Eye (tissue), 1 donor: Measurements from ENCODE around the gene CCDC24.
A peak's percentile ranks its signal among the peaks of the same experiment; 100 is the strongest.

Experiments
- DNase-seq: peaks from one replicate; pipeline ENCODE4 v3.0.0-alpha.2; 2015

CCDC24 gene

GRCh38 chr1:43963890-43964289 is 27.5 kb upstream of the CCDC24 start:
- no peak for DNase-seq

DNA sequence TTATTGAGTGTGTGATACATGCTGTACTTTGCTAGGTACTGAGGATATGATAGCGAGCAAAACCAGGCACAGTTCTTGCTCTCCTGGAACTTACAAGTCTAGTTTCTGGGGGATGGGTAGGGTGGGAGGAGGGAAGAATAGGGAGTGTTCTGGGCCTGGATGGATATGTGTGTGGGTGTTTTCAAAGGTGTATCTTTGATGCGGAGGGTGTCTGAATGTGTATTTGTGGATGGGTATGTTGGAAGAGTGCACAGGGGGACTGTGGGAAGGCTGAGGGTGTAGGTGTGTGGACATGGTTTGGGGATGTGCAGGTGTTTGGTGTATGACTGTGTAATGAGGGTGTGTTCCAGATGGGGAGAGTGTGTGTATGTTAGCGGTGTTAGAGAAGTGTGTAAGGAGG is 26.1 kb upstream of the CCDC24 start:
- no peak for DNase-seq

DNA sequence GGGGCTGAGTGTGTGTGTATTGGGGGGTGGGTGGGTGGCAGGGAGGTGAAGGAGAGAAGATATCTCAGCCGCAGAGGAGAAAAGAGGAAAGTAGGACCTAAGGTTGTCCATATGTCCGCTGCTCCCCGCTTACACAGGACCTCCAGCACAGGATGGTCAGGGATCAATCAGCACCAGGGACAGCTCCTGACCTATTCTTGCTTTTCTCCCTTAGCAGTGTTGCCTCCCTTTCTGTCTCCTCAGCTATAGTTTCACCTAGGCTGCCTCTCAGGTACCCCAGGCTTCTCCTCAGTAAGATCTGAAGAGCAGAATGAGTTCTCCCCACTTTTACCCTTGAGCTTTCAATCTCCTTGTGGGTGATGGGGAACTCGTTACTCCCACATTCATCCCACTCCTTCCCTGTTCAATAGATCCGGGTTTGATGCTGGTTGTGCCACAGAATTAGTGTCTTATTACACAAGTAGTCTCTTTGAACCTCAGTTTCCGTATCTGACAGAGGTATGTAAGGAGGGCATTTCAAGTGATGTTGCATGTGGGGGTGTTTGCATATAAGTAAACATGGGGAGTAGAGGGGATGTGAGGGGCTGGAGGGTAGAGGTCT is 23.0 kb upstream of the CCDC24 start:
- DNase-seq: peak; percentile 65

GRCh38 chr1:43969416-43969745 is 22.0 kb upstream of the CCDC24 start:
- DNase-seq: no peak

GRCh38 chr1:43969746-43970466 is 21.5 kb upstream of the CCDC24 start, which contains the start of gene DPH2:
Gene DPH2 (plus strand): TSS chr1:43970010. CDS start chr1:43970176, 166 bp downstream.
- peak; percentile 98 for DNase-seq

- no peak for DNase-seq
These were observed 20.9 kb upstream of the CCDC24 start for GRCh38 chr1:43970502-43970901.

GRCh38 chr1:43970911-43971310 is 20.5 kb upstream of the CCDC24 start:
- no peak for DNase-seq

GRCh38 chr1:43971336-43971980 is 19.9 kb upstream of the CCDC24 start:
- no peak for DNase-seq

- no peak for DNase-seq
These were observed 17.4 kb upstream of the CCDC24 start for GRCh38 chr1:43973981-43974442.

DNA sequence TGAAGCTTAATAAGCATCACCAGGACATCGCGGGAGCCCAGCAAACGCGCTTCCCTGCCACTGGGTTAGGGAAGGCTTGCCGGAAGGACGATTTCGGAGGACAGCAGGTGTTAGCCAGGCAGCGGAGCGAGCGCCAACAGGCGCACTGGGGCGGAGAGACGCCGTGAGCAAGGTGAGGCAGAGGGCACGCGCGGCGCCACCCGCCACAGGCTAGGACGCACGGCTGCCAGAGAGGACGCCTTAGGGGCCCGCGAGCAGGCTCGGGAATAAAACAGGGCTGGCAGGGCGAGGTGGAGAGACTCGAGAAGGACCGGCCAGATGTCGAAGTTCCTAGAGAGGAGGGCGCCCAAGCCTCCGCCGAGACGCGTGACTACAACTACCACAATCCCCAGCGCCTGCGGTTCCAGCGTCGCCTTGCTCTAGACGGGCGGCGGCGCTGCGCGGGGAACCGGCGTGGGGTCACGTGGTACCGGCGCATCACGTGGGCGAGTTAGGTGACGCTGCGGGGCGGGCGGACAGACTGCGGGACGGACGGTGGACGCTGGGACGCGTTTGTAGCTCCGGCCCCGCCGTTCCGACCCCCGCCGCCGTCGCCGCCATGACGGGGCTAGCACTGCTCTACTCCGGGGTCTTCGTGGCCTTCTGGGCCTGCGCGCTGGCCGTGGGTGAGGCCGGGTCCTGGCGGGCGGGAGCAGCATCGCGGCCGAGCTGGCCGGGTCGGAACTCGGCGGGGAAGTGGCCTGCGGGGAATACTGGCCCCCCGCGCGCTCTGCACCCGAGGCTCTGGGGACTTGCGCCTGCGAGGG is 16.8 kb upstream of the CCDC24 start, which contains the start of gene ATP6V0B:
TSS of gene ATP6V0B (plus strand) at position 518 of the 806 bp plus-strand sequence. CDS start at position 599, 81 bp downstream.
- peak; percentile 97 for DNase-seq

- DNase-seq: peak; percentile 35
These were observed 16.0 kb upstream of the CCDC24 start for GRCh38 chr1:43975249-43975961.

DNA sequence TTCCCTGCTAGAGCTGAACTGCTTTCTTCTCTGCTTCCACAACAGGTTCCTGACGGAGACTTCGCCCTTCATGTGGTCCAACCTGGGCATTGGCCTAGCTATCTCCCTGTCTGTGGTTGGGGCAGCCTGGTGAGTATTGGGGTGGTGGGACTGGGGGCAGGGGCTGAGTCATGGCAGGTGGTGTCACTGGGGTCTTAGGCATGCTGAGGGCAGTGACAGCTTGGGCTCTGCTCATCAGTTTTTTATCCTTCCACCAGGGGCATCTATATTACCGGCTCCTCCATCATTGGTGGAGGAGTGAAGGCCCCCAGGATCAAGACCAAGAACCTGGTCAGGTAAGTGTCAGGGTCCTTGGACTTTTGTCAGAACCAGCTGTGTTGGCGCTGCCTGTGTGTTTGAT is 15.4 kb upstream of the CCDC24 start:
- no peak for DNase-seq

DNA sequence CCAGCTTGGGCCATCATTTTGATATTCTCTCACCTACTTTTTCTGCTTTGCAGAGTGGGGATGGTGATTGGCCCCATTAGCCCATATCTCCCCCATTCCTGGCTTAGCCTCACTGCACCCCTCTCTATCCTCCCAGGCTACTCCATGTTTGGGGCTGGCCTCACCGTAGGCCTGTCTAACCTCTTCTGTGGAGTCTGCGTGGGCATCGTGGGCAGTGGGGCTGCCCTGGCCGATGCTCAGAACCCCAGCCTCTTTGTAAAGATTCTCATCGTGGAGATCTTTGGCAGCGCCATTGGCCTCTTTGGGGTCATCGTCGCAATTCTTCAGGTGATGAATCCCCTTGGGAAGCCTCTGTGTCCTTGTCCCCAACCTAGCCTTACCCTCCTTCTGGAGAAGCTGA is 14.5 kb upstream of the CCDC24 start:
- no peak for DNase-seq

GRCh38 chr1:43977376-43978263 is 13.8 kb upstream of the CCDC24 start:
- no peak for DNase-seq

DNA sequence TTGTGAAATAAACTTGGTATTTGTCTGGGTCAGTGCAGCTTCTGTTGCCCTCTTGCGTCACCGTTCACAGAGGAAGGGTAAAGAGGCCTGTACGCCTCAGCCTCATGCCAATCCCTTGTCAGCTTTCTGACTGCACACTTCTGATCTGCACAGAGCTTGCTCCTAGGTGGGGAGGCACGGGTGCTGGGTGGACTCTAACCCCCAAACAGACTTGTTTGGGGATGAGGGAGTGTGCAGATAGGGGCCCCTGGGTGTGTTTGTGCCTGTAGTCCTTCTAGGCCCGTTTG is 13.2 kb upstream of the CCDC24 start:
- no peak for DNase-seq

DNA sequence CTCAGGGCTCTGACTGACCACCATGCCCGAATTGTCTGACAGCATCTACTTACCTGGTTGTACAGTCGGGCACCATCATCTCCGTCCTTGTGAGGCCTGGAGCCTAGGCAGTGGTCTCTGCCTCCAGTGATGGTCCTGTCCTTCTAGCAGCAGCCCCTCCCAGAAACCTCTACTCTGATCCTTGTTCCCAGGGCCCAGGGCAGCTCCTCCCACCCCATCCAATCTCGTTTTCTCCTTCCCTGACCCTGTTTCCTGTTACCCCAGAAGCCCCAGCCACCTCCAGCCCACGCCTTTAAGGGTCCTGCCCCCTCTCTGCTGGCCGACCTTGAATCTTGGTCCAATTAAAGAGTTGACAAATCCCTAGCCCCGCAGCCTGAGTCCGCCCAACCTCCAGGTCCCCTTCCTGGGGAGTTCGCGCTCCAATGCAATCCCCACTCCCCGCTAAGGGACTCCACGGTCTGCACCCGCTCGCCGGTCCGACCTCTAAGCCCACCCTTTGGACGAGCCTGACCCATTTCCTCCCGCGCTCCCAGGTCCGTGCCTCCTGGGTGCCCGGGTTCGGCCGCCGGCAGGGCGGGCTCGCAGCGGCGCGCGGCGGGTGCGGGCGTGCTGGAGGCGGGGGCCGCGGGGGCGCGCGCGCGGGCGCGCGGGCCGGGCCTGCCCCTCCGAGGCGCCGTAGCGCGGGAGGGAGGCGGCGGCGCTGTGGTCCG is 12.7 kb upstream of the CCDC24 start, which contains the start of gene B4GALT2:
TSS of gene B4GALT2 (plus strand) at position 660 of the 710 bp plus-strand sequence. CDS start 1,951 bp downstream, outside the sequence.
- peak; percentile 62 for DNase-seq

- DNase-seq: no peak
These were observed 12.2 kb upstream of the CCDC24 start for GRCh38 chr1:43979261-43979527.

GRCh38 chr1:43979528-43980254 is 11.7 kb upstream of the CCDC24 start:
- DNase-seq: peak; percentile 78

- DNase-seq: no peak
These were observed 10.9 kb upstream of the CCDC24 start for GRCh38 chr1:43980255-43981134.
